Occipital lobe (tissue), 2 donors: ENCODE data around the gene OR2A5. TPM values are rescaled to one million over a fixed set of nuclear protein-coding genes. Genes with fewer than 3 reads are reported as not detected.
"Not testable (repeated sequence)": the region's sequence is repeated elsewhere in the genome, so short reads cannot be mapped to it uniquely, and the experiment has no call there.

ENCODE experiments used
- DNase-seq: peaks from one replicate; lab custom pipeline; 2025; lab: John Stamatoyannopoulos, UW
- total RNA-seq: library from RNA; depleted of rRNA; stranded (reverse); fragments of >200 nt; gene quantifications from one replicate; pipeline ENCODE4 v1.2.3, GENCODE V29; 2014

OR2A5 gene, protein sequence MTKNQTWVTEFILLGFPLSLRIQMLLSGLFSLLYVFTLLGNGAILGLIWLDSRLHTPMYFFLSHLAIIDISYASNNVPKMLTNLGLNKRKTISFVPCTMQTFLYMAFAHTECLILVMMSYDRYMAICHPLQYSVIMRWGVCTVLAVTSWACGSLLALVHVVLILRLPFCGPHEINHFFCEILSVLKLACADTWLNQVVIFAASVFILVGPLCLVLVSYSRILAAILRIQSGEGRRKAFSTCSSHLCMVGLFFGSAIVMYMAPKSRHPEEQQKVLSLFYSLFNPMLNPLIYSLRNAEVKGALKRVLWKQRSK
- total RNA-seq: not detected

GRCh38 chr7:144048648-144049047 lies at the start of gene OR2A5:
OR2A5 (plus strand) TSS chr7:144048948; CDS start chr7:144050402, 1,454 bp downstream.
- DNase-seq: no peak

DNA sequence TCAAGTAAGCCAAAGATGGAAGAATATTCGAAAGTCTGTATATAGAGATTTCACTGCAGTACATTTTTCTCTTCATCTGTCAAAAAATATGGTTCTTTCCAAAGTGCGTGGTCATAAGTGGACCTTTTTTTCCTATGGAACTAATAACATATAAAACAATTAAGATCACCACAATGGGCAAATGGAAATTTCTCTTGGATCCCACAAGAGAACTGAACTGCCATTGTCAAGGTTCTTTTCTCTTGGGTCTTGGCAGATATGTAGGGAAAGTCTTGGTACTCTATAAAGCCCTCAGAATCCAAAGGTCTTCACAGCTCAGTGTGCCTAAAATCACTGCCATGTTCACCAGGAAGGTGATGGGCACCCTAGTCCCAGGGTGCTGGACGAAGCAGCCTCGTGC lies 48.7 kb upstream of the OR2A5 start, which contains the start of gene OR6B1:
OR6B1 (plus strand) TSS at position 301 of the 400 bp plus-strand sequence. CDS start 3,677 bp downstream, outside the sequence.
- DNase-seq: no peak

- DNase-seq: no peak
Observed at GRCh38 chr7:144001543-144001942, 47.2 kb upstream of the OR2A5 start.

DNA sequence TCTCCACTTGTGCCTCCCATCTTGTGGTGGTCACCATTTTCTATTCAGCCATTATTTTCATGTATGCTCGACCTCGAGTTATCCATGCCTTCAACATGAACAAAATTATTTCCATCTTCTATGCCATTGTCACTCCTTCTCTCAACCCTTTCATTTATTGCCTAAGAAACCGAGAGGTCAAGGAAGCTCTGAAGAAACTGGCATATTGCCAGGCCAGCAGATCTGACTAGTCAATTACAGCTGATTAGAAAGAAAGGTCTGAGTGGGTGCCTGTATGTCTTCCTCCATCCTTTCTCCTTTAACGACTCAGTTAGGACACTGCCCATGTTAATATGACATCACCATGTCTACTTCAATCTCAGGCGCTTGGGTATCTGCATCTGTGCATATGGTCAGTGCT lies 44.0 kb upstream of the OR2A5 start:
- no peak for DNase-seq

GRCh38 chr7:144006029-144006691 lies 42.6 kb upstream of the OR2A5 start:
- DNase-seq: no peak

GRCh38 chr7:144006692-144007042 lies 42.1 kb upstream of the OR2A5 start:
- DNase-seq: no peak

- DNase-seq: no peak
Observed at GRCh38 chr7:144009361-144009760, 39.4 kb upstream of the OR2A5 start.

GRCh38 chr7:144010061-144010460 lies 38.7 kb upstream of the OR2A5 start:
- not testable (repeated sequence) for DNase-seq

GRCh38 chr7:144010821-144011220 lies 37.9 kb upstream of the OR2A5 start:
- DNase-seq: not testable (repeated sequence)

- no peak for DNase-seq
Observed at GRCh38 chr7:144011458-144012230, 37.1 kb upstream of the OR2A5 start.

DNA sequence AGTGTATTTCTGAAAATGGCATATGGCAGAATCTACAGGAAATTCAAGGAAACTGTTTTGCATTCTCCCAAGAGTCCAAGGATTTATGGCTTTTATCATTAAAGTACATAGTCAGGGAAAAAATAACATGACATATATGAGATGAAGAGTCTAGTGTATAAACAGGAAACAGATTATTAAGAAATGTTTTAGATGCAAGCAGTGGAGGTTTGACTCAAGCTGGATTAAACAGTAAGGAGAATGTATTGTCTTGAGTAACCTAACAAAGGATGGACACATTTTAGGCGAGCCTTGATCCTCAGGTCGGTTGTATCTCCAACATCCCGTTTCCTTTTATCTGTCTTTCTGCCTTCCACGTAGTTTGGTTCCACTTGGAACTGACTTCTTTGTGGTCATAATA lies 30.7 kb upstream of the OR2A5 start:
- no peak for DNase-seq

GRCh38 chr7:144019457-144019856 lies 29.3 kb upstream of the OR2A5 start:
- no peak for DNase-seq

DNA sequence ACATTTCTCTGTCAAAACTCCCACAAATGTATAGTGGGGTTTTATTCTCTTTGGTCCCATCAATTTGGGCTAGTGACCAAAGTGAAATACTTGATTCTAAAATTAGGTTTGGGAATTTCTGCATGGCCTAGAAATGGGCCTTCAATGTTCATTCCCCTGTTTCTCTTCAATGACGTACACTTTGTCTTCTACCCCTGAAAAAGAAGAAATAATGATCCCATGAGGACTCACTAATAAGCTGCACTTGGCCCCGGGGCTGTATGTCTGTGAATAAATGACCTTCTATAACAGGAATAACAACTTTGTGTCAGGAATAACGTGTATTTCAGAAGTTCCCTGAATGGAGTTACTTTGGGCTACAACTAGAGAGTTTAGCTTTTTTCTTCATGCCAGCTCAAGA lies 28.4 kb upstream of the OR2A5 start:
- no peak for DNase-seq

DNA sequence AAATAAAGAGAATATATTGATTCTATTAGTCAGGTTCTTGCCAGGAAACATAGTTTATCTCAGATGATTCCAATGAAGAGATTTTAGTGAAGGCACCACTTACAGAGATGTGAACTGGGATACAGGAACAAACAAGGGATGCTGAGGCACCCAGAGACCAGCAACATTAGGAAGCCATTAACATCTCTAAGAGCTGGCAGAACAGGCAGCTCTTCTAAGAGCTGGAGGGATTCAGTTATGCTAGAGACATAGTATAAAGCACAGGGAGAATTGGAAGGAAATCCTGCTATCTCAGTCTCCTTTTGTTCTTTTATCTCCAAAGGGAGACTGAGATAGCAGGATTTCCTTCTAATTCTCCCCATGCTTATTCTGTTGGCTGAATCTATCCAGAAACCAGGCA lies 26.6 kb upstream of the OR2A5 start:
- DNase-seq: no peak

DNA sequence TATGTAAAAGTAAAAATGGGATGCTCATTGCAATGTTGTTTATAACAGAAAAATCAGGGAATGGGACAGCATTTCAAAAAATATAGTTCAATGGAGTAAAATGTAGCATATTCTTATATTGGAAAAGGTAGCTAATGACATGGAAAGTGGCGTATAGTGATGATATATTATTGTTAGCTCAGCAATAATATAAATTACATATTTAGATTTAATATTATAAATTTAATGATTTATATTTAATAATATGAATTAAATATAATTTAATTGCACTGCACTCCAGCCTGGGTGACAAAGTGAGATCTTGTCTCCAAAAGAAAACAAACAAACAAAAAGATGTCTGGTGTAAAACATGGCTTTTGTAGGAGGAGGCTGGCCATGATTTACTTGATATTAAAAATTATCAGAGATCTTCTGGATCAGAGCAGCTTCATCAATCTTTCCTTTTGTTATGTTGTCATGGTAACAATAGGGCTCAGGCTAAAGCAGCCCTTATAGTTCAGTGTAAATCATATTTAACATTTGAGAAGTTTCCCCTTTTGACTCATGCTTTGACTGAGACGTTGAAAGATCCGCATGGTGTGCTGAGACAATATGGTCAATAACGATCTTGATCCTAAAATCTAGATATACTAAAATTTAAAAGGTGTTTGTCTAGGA lies 25.4 kb upstream of the OR2A5 start:
- DNase-seq: no peak

- no peak for DNase-seq
Observed at GRCh38 chr7:144024213-144024612, 24.5 kb upstream of the OR2A5 start.

DNA sequence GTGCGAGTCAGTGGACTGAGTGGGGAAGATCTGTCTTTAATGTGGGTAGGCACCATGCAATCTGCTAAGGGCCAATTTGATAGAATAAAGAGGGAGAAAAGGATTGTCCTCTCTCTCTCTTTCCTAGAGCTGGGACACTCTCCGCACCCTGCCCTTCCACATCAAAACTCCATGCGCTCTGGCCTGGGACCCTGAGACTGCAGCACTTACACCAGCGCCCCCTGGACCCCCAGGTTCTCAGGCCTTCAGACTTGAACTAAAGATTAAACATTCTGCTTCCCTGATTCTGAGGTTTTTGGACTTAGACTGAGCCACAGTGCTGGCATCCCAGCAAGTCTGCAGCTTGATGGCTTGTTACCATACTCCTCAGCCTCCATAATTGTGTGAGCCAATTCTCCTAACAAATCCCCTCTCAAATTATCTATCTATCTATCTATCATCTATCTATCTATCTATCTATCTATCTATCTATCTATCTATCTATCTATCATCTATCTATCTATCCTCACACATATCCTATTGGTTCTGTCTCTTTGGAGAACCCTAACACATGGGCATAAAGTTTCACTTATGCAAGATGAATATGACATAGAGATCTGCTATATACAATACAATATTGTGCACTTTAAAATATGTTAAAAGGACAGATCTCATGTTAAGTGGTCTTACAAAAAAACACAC lies 22.4 kb upstream of the OR2A5 start:
- no peak for DNase-seq

GRCh38 chr7:144027070-144027469 lies 21.7 kb upstream of the OR2A5 start:
- DNase-seq: no peak

- DNase-seq: no peak
Observed at GRCh38 chr7:144027974-144028373, 20.8 kb upstream of the OR2A5 start.

DNA sequence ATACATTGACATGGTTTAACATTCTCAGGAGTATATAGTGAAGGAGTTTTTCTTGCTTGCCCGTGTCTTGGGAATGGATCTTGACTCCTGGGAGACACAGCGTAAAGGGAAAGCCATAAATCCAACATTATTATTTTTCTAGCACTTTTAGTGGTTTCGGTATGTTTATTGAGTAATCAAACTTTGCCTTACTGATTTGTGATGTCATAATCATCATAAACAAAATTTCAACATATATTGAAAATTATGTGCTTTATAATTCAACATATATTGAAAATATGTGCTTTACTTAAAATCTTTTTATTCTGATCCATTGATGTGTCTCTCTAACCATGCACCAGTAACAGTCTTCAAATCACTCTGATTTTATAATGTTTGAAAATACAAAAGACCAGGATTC lies 20.2 kb upstream of the OR2A5 start:
- DNase-seq: no peak

DNA sequence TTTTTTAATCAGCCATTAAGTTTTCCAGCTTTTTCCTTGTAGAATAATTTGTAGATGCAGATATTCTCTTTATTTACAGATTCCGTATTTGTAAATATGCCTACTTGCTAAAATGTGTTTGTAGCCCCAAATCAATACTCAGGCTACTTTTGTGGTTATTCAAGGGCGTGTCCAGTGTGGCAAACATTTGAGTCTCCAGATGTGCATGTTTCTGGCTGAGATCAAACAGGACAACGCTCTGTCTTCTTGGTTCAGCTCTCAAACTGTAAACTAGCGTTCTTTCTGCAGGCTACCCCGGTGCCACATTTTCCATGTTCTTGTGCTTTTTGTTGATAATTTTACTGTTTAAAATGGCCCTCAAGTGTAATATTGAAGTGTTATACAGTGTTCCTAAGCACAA lies 16.2 kb upstream of the OR2A5 start:
- no peak for DNase-seq
